NCI-H345 (cell line): Measurements from ENCODE around the gene PCCB.
"Not testable (repeated sequence)": the region's sequence is repeated elsewhere in the genome, so short reads cannot be mapped to it uniquely, and the experiment has no call there.

Experiments
- DNase-seq: peaks from one replicate; lab custom pipeline; 2025; lab: John Stamatoyannopoulos, UW

The PCCB gene

GRCh38 chr3:136327671-136328070 is 77.5 kb downstream of the PCCB start:
- no peak for DNase-seq

GRCh38 chr3:136329593-136329992 is 79.5 kb downstream of the PCCB start:
- no peak for DNase-seq

GRCh38 chr3:136330900-136331299 is 80.8 kb downstream of the PCCB start:
- DNase-seq: no peak

- DNase-seq: no peak
Observed at GRCh38 chr3:136332302-136332701, 82.2 kb downstream of the PCCB start.

- no peak for DNase-seq
Observed at GRCh38 chr3:136332776-136333175, 82.6 kb downstream of the PCCB start.

- DNase-seq: no peak
Observed at GRCh38 chr3:136334209-136334608, 84.1 kb downstream of the PCCB start.

GRCh38 chr3:136334726-136335125 is 84.6 kb downstream of the PCCB start:
- not testable (repeated sequence) for DNase-seq

GRCh38 chr3:136336329-136337100 is 86.4 kb downstream of the PCCB start:
- no peak for DNase-seq

- DNase-seq: peak; percentile 28
Observed at GRCh38 chr3:136343446-136343845, 93.3 kb downstream of the PCCB start.

GRCh38 chr3:136343873-136344555 is 93.9 kb downstream of the PCCB start:
- DNase-seq: peak; percentile 35

- no peak for DNase-seq
Observed at GRCh38 chr3:136346486-136346885, 96.3 kb downstream of the PCCB start.

- no peak for DNase-seq
Observed at GRCh38 chr3:136350132-136350531, 100.0 kb downstream of the PCCB start.

- DNase-seq: no peak
Observed at GRCh38 chr3:136350557-136350956, 100.4 kb downstream of the PCCB start.

GRCh38 chr3:136351351-136351750 is 101.2 kb downstream of the PCCB start:
- no peak for DNase-seq

- DNase-seq: no peak
Observed at GRCh38 chr3:136351905-136352304, 101.8 kb downstream of the PCCB start.

GRCh38 chr3:136353461-136353860 is 103.3 kb downstream of the PCCB start:
- DNase-seq: no peak

- DNase-seq: no peak
Observed at GRCh38 chr3:136366289-136366688, 116.1 kb downstream of the PCCB start.

- not testable (repeated sequence) for DNase-seq
Observed at GRCh38 chr3:136375800-136376199, 125.7 kb downstream of the PCCB start.

- no peak for DNase-seq
Observed at GRCh38 chr3:136377508-136377907, 127.4 kb downstream of the PCCB start.

- no peak for DNase-seq
Observed at GRCh38 chr3:136378011-136378410, 127.9 kb downstream of the PCCB start.
